Measurements from ENCODE around the gene MLLT10. TPM values are rescaled to one million over a fixed set of nuclear protein-coding genes. Genes with fewer than 3 reads are reported as not detected.

MLLT10 gene
- total RNA-seq, 1 experiment from 2014 or later: 72.3 TPM

- H3K27me3 Mint-ChIP-seq (ENCODE audit: low read depth): no peaks in the 10 kb centered on the region
- Histone ChIP-seq H3K4me1 (ENCODE audit: insufficient read depth, low read length) (no peaks in the 10 kb centered on the region), H3K79me2 (ENCODE audit: insufficient read depth, low read length) (no peaks in the 10 kb centered on the region; the same call in 1 of the 2 replicates), H2BK12ac (ENCODE audit: insufficient read length, low read depth, low read length) (no peak overlapping the region), H3K56ac (ENCODE audit: insufficient read length, low read depth, low read length) (no peak overlapping the region), H3K79me1 (ENCODE audit: insufficient read depth, low read depth, low read length, poor library complexity, severe bottlenecking) (peaks cover 3% of the 10 kb centered on the region), H2BK20ac (ENCODE audit: low read depth, low read length, poor library complexity, severe bottlenecking) (no peak overlapping the region), H2BK120ac (ENCODE audit: low read depth, low read length, poor library complexity, severe bottlenecking) (no peak overlapping the region), H3T11ph (ENCODE audit: low read length) (no peak overlapping the region), H2AK5ac (ENCODE audit: insufficient read length, low read length) (no peak overlapping the region), H3K14ac (ENCODE audit: insufficient read depth, low read length) (no peak overlapping the region), H3K23me2 (ENCODE audit: insufficient read length, low read depth, low read length, poor library complexity, severe bottlenecking) (no peaks in the 10 kb centered on the region), H3K9ac (ENCODE audit: extremely low read depth, insufficient read length, low read length) (no peak overlapping the region), H3K23ac (ENCODE audit: insufficient read length, low read depth, low read length) (no peak overlapping the region), H4K8ac (replicated peaks; ENCODE audit: insufficient read length, low read depth, low read length) (no peak overlapping the region), H3K27ac (ENCODE audit: insufficient read length, low read depth, low read length) (no peak overlapping the region), H3K4ac (ENCODE audit: low read depth, low read length) (no peak overlapping the region), H3K27me3 (ENCODE audit: insufficient read depth, low read length) (no peaks in the 10 kb centered on the region), H3K18ac (ENCODE audit: insufficient read length, low read depth, low read length) (no peak overlapping the region), H4K5ac (ENCODE audit: insufficient read length, low read depth, low read length) (no peak overlapping the region), H2BK15ac (ENCODE audit: low read depth, low read length) (no peak overlapping the region), H4K91ac (ENCODE audit: insufficient read length, low read depth, low read length) (no peak overlapping the region), H2AFZ (ENCODE audit: low read length) (no peak overlapping the region), H2BK5ac (ENCODE audit: insufficient read length, low read length) (no peak overlapping the region), H3K4me2 (ENCODE audit: insufficient read depth, insufficient read length, low read length) (no peak overlapping the region), H4K20me1 (ENCODE audit: control insufficient read depth, insufficient read depth, insufficient read length) (no peaks in the 10 kb centered on the region), H3K9me3 (ENCODE audit: control insufficient read depth, low read depth, low read length) (no peaks in the 10 kb centered on the region)
- no CpG with 5 or more reads among the region's 3 CpGs for WGBS (ENCODE audit: extremely low coverage, insufficient read length, low lambda C conversion rate)
- H3K4me1 Mint-ChIP-seq: peaks cover 13 to 16% of the 10 kb centered on the region in 2 experiments
- no peak for TF ChIP-seq CTCF (conservative IDR thresholded peaks at IDR 0.05)
- no peaks in the 10 kb centered on the region for H3K9me3 Mint-ChIP-seq
- H3K4me3 Mint-ChIP-seq: no peak overlapping the region
- H3K36me3 Mint-ChIP-seq (ENCODE audit: insufficient read depth in 1 of 3, low read depth in 3 of 3): peaks cover 7 to 22% (median 20%) of the 10 kb centered on the region in 3 experiments; a peak in 5 of 7 replicates
- peak overlapping the region in 1 of 3 experiments; percentile 41; a peak in 1 of 7 replicates for H3K27ac Mint-ChIP-seq
- no peak for DNase-seq
Observed at GRCh38 chr10:21707498-21707897, 173.5 kb downstream of the MLLT10 start.
